T47D (cell line): Measurements from ENCODE around the gene EIF2D.
A peak's percentile ranks its signal among the peaks of the same experiment; 100 is the strongest.
"Not testable (repeated sequence)": the region's sequence is repeated elsewhere in the genome, so short reads cannot be mapped to it uniquely, and the experiment has no call there.

Experiments used
- DNase-seq, 2 experiments: peaks; one replicate each; pipeline versions ENCODE4 v3.0.0 to v3.0.0-alpha.2; 2011 to 2012; ENCODE audit warnings: low read depth in 1 of 2, low spot score in 1 of 2
- JUND ChIP-seq: IDR thresholded peaks from 2 replicates; pipeline ENCODE4 v1.6.1; 2012; ENCODE audit warnings: low read depth
- in situ Hi-C: cut with HindIII; loops from 2 replicates; pipeline ENCODE4 v1.10.0; 2016; ENCODE audit warnings: low sequenced_read_pairs, low pct_unique_long_range_greater_than_20kb

Gene EIF2D

GRCh38 chr1:206651014-206651413 lies 38.7 kb upstream of the EIF2D start:
- TF ChIP-seq JUND: no peak
- no peak for DNase-seq
- in situ Hi-C loops: no loop called here

GRCh38 chr1:206649261-206649921 lies 37.1 kb upstream of the EIF2D start:
- TF ChIP-seq JUND: no peak
- no peak for DNase-seq
- in situ Hi-C loops: no loop called here

- no peak for TF ChIP-seq JUND
- DNase-seq: no peak
- in situ Hi-C loops: no loop called here
These were observed 35.0 kb upstream of the EIF2D start for GRCh38 chr1:206647224-206647623.

- no peak for DNase-seq
- TF ChIP-seq JUND: no peak
- in situ Hi-C loops: no loop called here
These were observed 34.2 kb upstream of the EIF2D start for GRCh38 chr1:206646504-206646903.

GRCh38 chr1:206643118-206643698 lies 30.9 kb upstream of the EIF2D start:
- DNase-seq: no peak
- no peak for TF ChIP-seq JUND
- in situ Hi-C loops: no loop called here

- DNase-seq, in situ Hi-C loops: not testable (repeated sequence)
These were observed 29.8 kb upstream of the EIF2D start for GRCh38 chr1:206642074-206642473.

- in situ Hi-C loops: no loop called here
- no peak for DNase-seq
- no peak for TF ChIP-seq JUND
These were observed 25.3 kb upstream of the EIF2D start for GRCh38 chr1:206637605-206638004.

- in situ Hi-C loops: no loop called here
- no peak for DNase-seq
- TF ChIP-seq JUND: no peak
These were observed 24.4 kb upstream of the EIF2D start for GRCh38 chr1:206636671-206637070.

- TF ChIP-seq JUND: no peak
- DNase-seq: no peak
- in situ Hi-C loops: no loop called here
These were observed 23.7 kb upstream of the EIF2D start for GRCh38 chr1:206635978-206636345.

GRCh38 chr1:206635080-206635977 lies 23.1 kb upstream of the EIF2D start, which contains the start of gene DYRK3:
Gene DYRK3 (plus strand): TSS chr1:206635536. CDS start chr1:206635704, 168 bp downstream.
- DNase-seq: peak; percentile 92 to 95
- in situ Hi-C loops: no loop called here
- TF ChIP-seq JUND: no peak

- DNase-seq: peak; percentile 66 to 92
- TF ChIP-seq JUND: no peak
- in situ Hi-C loops: no loop called here
These were observed 22.3 kb upstream of the EIF2D start for GRCh38 chr1:206634365-206635079.

GRCh38 chr1:206633708-206634121 lies 21.4 kb upstream of the EIF2D start:
- in situ Hi-C loops: no loop called here
- TF ChIP-seq JUND: no peak
- DNase-seq: no peak

- DNase-seq: peak; percentile 57 to 91
- TF ChIP-seq JUND: no peak
- in situ Hi-C loops: no loop called here
These were observed 18.8 kb upstream of the EIF2D start for GRCh38 chr1:206631085-206631509.
